Measurements from ENCODE around the gene POC1A. TPM values are rescaled to one million over a fixed set of nuclear protein-coding genes. Genes with fewer than 3 reads are reported as not detected.
A peak's percentile ranks its signal among the peaks of the same experiment; 100 is the strongest.

Gene POC1A
- total and polyA plus RNA-seq, 10 of the 15 experiments (the other 5 are each of a cell fraction or from before 2014, with no cell fraction given), result 8.5 to 49.8 (median 23.5) TPM

DNA sequence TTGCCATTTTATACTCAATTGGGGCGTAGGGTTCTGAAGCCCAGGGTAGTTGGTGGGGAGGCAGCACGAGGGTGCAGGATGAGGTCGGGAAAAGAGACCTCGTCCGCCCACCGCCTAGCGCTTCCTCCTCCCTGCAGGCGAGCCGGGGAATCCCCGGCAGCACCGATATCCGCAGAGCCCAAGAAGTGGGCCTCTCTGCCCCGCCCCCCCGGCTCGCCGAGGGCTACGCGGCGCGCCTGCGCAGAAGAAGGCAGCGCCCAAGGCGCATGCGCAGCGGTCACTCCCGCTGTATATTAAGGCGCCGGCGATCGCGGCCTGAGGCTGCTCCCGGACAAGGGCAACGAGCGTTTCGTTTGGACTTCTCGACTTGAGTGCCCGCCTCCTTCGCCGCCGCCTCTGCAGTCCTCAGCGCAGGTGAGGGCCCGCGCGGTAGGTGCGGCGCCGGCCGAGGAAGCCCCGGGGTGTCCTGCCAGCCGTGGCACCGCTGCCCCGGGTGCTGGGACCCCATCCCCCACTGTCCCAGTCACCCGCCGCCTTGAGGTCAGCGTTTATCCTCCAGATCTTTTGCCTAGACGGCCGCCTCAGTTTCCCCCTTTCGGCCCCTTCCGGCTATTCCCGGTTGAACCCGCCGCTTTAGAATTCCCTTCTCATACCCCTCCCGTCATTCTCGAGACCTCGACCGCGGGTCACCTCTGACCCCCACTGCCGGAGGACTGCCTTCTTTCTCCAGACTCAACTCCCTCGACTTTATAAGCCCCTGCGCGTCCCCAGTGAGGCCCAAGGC is 43.8 kb upstream of the POC1A start, which contains the start of gene ALAS1 (continued):
- TF ChIP-seq, protein P1, sequence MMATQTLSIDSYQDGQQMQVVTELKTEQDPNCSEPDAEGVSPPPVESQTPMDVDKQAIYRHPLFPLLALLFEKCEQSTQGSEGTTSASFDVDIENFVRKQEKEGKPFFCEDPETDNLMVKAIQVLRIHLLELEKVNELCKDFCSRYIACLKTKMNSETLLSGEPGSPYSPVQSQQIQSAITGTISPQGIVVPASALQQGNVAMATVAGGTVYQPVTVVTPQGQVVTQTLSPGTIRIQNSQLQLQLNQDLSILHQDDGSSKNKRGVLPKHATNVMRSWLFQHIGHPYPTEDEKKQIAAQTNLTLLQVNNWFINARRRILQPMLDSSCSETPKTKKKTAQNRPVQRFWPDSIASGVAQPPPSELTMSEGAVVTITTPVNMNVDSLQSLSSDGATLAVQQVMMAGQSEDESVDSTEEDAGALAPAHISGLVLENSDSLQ (IDR thresholded peaks at IDR 0.05), result no peak
- TF ChIP-seq, protein P2, sequence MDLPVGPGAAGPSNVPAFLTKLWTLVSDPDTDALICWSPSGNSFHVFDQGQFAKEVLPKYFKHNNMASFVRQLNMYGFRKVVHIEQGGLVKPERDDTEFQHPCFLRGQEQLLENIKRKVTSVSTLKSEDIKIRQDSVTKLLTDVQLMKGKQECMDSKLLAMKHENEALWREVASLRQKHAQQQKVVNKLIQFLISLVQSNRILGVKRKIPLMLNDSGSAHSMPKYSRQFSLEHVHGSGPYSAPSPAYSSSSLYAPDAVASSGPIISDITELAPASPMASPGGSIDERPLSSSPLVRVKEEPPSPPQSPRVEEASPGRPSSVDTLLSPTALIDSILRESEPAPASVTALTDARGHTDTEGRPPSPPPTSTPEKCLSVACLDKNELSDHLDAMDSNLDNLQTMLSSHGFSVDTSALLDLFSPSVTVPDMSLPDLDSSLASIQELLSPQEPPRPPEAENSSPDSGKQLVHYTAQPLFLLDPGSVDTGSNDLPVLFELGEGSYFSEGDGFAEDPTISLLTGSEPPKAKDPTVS (IDR thresholded peaks at IDR 0.05; ENCODE audit: low read depth, low read length), result 0 out of 2 replicates have a peak, but pooled peaks have one; percentile 25
- 0 out of 2 replicates have a peak, but pooled peaks have one; percentile 18 for TF ChIP-seq ZNF24 (IDR thresholded peaks at IDR 0.05)
- 0 out of 2 replicates have a peak, but pooled peaks have one; percentile 12 for TF ChIP-seq TCF12 (IDR thresholded peaks at IDR 0.05; ENCODE audit: low read depth, low read length)
- TF ChIP-seq, protein P3, sequence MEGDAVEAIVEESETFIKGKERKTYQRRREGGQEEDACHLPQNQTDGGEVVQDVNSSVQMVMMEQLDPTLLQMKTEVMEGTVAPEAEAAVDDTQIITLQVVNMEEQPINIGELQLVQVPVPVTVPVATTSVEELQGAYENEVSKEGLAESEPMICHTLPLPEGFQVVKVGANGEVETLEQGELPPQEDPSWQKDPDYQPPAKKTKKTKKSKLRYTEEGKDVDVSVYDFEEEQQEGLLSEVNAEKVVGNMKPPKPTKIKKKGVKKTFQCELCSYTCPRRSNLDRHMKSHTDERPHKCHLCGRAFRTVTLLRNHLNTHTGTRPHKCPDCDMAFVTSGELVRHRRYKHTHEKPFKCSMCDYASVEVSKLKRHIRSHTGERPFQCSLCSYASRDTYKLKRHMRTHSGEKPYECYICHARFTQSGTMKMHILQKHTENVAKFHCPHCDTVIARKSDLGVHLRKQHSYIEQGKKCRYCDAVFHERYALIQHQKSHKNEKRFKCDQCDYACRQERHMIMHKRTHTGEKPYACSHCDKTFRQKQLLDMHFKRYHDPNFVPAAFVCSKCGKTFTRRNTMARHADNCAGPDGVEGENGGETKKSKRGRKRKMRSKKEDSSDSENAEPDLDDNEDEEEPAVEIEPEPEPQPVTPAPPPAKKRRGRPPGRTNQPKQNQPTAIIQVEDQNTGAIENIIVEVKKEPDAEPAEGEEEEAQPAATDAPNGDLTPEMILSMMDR (IDR thresholded peaks at IDR 0.05 in 2 of 3, conservative IDR thresholded peaks at IDR 0.05 in 1 of 3; ENCODE audit: control insufficient read depth in 2 of 3, extremely low read depth in 1 of 3, insufficient read depth in 1 of 3, low read depth in 3 of 3, low read length in 3 of 3), result no peak
- peak; percentile 83 for TF ChIP-seq GATAD2B (conservative IDR thresholded peaks at IDR 0.05; ENCODE audit: low read depth)
- peak; percentile 64; the same call in 1 of the 2 replicates for TF ChIP-seq RB1 (IDR thresholded peaks at IDR 0.05; ENCODE audit: borderline replicate concordance)
- TF ChIP-seq HDGF (IDR thresholded peaks at IDR 0.05), result peak; percentile 74; the same call in 1 of the 2 replicates
- TF ChIP-seq ATF7 (IDR thresholded peaks at IDR 0.05; ENCODE audit: low read depth), result no peak
- peak; percentile 95 for TF ChIP-seq POLR2AphosphoS2 (IDR thresholded peaks at IDR 0.05; ENCODE audit: low read depth, low read length)
- TF ChIP-seq CBFB (IDR thresholded peaks at IDR 0.05; ENCODE audit: low read depth), result no peak; the same call in 1 of the 2 replicates
- TF ChIP-seq DPF2 (IDR thresholded peaks at IDR 0.05), result peak; percentile 91
- peak; percentile 86; the same call in 1 of the 2 replicates for TF ChIP-seq SMAD5 (IDR thresholded peaks at IDR 0.05; ENCODE audit: low read depth)
- TF ChIP-seq, protein P4, sequence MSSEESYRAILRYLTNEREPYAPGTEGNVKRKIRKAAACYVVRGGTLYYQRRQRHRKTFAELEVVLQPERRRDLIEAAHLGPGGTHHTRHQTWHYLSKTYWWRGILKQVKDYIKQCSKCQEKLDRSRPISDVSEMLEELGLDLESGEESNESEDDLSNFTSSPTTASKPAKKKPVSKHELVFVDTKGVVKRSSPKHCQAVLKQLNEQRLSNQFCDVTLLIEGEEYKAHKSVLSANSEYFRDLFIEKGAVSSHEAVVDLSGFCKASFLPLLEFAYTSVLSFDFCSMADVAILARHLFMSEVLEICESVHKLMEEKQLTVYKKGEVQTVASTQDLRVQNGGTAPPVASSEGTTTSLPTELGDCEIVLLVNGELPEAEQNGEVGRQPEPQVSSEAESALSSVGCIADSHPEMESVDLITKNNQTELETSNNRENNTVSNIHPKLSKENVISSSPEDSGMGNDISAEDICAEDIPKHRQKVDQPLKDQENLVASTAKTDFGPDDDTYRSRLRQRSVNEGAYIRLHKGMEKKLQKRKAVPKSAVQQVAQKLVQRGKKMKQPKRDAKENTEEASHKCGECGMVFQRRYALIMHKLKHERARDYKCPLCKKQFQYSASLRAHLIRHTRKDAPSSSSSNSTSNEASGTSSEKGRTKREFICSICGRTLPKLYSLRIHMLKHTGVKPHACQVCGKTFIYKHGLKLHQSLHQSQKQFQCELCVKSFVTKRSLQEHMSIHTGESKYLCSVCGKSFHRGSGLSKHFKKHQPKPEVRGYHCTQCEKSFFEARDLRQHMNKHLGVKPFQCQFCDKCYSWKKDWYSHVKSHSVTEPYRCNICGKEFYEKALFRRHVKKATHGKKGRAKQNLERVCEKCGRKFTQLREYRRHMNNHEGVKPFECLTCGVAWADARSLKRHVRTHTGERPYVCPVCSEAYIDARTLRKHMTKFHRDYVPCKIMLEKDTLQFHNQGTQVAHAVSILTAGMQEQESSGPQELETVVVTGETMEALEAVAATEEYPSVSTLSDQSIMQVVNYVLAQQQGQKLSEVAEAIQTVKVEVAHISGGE (CRISPR knock-in tag; IDR thresholded peaks at IDR 0.05), result no peak
- 0 out of 2 replicates have a peak, but pooled peaks have one; percentile 45 for TF ChIP-seq TCF3 (IDR thresholded peaks at IDR 0.05; ENCODE audit: borderline replicate concordance, insufficient read depth, low read depth, low read length)
- TF ChIP-seq, protein P5, sequence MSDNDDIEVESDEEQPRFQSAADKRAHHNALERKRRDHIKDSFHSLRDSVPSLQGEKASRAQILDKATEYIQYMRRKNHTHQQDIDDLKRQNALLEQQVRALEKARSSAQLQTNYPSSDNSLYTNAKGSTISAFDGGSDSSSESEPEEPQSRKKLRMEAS (IDR thresholded peaks at IDR 0.05; ENCODE audit: low read depth, low read length), result peak; percentile 44; the same call in 1 of the 2 replicates
- TF ChIP-seq BCL11A (IDR thresholded peaks at IDR 0.05; ENCODE audit: low read depth, low read length), result 0 out of 2 replicates have a peak, but pooled peaks have one; percentile 36
- peak; percentile 95 for TF ChIP-seq PML (IDR thresholded peaks at IDR 0.05; ENCODE audit: low read length)
- peak in 1 of 2 experiments; percentile 70; a peak in 2 of 4 replicates for TF ChIP-seq BHLHE40 (IDR thresholded peaks at IDR 0.05; ENCODE audit: borderline replicate concordance in 1 of 2, low read depth in 2 of 2, low read length in 1 of 2)
- TF ChIP-seq KLF5 (IDR thresholded peaks at IDR 0.05; ENCODE audit: partially characterized antibody), result peak; percentile 45

All from GM12878 (cell line).